Mesendoderm (in vitro differentiated cells): ENCODE results near the gene TCERG1.

Source experiments
- DNase-seq: peaks from one replicate; pipeline ENCODE4 v3.0.0; 2013
- H2AK5ac ChIP-seq: 2 replicates; pipeline ENCODE4 v1.6.1; 2013; ENCODE audit warnings: low read length, inconsistent platforms
- H2BK120ac ChIP-seq: 2 replicates; pipeline ENCODE4 v1.6.1; 2013; ENCODE audit warnings: low read depth, mild to moderate bottlenecking, low read length, moderate library complexity, mixed read lengths
- H2BK15ac ChIP-seq: replicated peaks from 2 replicates; pipeline ENCODE4 v1.6.1; 2013; ENCODE audit warnings: low read depth, mild to moderate bottlenecking, moderate library complexity
- H2BK5ac ChIP-seq: 2 replicates; pipeline ENCODE4 v1.6.1; 2013; ENCODE audit warnings: low read length, inconsistent platforms
- H3K18ac ChIP-seq: 2 replicates; pipeline ENCODE4 v1.6.1; 2013; ENCODE audit warnings: mild to moderate bottlenecking, low read length, mixed read lengths
- H3K23ac ChIP-seq: one replicate; pipeline ENCODE4 v1.6.1; 2013; ENCODE audit warnings: low read length
- H3K27ac ChIP-seq: 2 replicates; pipeline ENCODE4 v1.5.1; 2013; ENCODE audit warnings: low read depth, mild to moderate bottlenecking, inconsistent platforms, low read length, moderate library complexity
- H3K27me3 ChIP-seq: 2 replicates; pipeline ENCODE4 v1.6.1; 2013; ENCODE audit warnings: low read length, control low read depth, mild to moderate bottlenecking, inconsistent platforms; ENCODE audit not compliant: insufficient read depth, poor library complexity
- H3K36me3 ChIP-seq: 2 replicates; pipeline ENCODE4 v1.6.1; 2013; ENCODE audit warnings: low read length, inconsistent platforms; ENCODE audit not compliant: control insufficient read depth, insufficient read depth
- H3K4ac ChIP-seq: one replicate; pipeline ENCODE4 v1.6.1; 2013; ENCODE audit warnings: low read depth, mild to moderate bottlenecking, low read length, moderate library complexity
- H3K4me1 ChIP-seq: 2 replicates; pipeline ENCODE4 v1.6.1; 2013; ENCODE audit warnings: low read depth, low read length, inconsistent platforms; ENCODE audit not compliant: control insufficient read depth
- H3K4me2 ChIP-seq: 2 replicates; pipeline ENCODE4 v1.6.1; 2013; ENCODE audit warnings: low read length
- H3K4me3 ChIP-seq: 2 replicates; pipeline ENCODE4 v1.5.1; 2013; ENCODE audit warnings: mild to moderate bottlenecking, low read length
- H3K56ac ChIP-seq: one replicate; pipeline ENCODE4 v1.6.1; 2013; ENCODE audit warnings: low read length
- H3K79me1 ChIP-seq: 2 replicates; pipeline ENCODE4 v1.6.1; 2013; ENCODE audit warnings: low read length, inconsistent platforms
- H3K79me2 ChIP-seq: 2 replicates; pipeline ENCODE4 v1.6.1; 2013; ENCODE audit warnings: mild to moderate bottlenecking, low read length; ENCODE audit not compliant: control insufficient read depth, insufficient read depth
- H3K9ac ChIP-seq: 2 replicates; pipeline ENCODE4 v1.6.1; 2013; ENCODE audit warnings: low read length, inconsistent platforms
- H4K5ac ChIP-seq: one replicate; pipeline ENCODE4 v1.6.1; 2013; ENCODE audit warnings: low read length
- H4K8ac ChIP-seq: one replicate; pipeline ENCODE4 v1.6.1; 2013; ENCODE audit warnings: low read depth, mild to moderate bottlenecking, control low read depth, low read length, moderate library complexity
- WGBS: extraction: QIAGEN DNeasy Blood & Tissue Kit; methylation state at CpG from one replicate; pipeline ENCODE4 v1.1.7; 2013; ENCODE audit warnings: low lambda C conversion rate, missing lambda C conversion rate; ENCODE audit not compliant: insufficient coverage; ENCODE audit errors: extremely low coverage; 5-methylcytosine and 5-hydroxymethylcytosine counted together

TCERG1 gene

DNA sequence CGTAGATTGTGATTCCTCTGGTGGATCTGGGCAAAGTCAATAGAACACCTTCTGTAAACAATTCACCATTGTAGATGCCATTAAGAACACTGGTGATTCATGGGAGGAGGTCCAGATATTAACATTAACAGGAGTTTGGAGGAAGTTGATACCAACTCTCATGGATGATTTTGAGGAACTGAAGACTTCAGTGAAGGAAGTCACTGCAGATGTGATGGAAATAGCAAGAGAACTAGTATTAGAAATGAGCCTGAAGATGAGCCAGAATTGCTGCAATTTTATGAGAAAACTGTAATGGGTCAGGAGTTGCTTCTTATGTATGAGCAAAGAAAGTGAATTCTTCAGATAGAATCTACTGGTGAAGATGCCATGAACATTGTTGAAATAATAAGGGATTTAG lies 26.9 kb downstream of the TCERG1 start:
- Histone ChIP-seq H3K4me1 (no peaks in the 10 kb centered on the region), H3K27ac (no peak overlapping the region), H3K4me2 (no peak overlapping the region), H3K27me3 (no peaks in the 10 kb centered on the region), H2AK5ac (no peak overlapping the region), H2BK5ac (no peak overlapping the region), H3K79me2 (no peaks in the 10 kb centered on the region), H3K4ac (no peak overlapping the region), H3K79me1 (no peaks in the 10 kb centered on the region), H3K18ac (no peak overlapping the region), H2BK120ac (no peak overlapping the region), H3K9ac (no peak overlapping the region), H3K23ac (no peak overlapping the region), H2BK15ac (no peak overlapping the region), H3K56ac (no peak overlapping the region), H3K4me3 (no peak overlapping the region), H4K8ac (no peak overlapping the region), H4K5ac (no peak overlapping the region), H3K36me3 (peaks cover 4% of the 10 kb centered on the region)
- no peak for DNase-seq
- no CpG with 5 or more reads among the region's 1 CpG for WGBS

DNA sequence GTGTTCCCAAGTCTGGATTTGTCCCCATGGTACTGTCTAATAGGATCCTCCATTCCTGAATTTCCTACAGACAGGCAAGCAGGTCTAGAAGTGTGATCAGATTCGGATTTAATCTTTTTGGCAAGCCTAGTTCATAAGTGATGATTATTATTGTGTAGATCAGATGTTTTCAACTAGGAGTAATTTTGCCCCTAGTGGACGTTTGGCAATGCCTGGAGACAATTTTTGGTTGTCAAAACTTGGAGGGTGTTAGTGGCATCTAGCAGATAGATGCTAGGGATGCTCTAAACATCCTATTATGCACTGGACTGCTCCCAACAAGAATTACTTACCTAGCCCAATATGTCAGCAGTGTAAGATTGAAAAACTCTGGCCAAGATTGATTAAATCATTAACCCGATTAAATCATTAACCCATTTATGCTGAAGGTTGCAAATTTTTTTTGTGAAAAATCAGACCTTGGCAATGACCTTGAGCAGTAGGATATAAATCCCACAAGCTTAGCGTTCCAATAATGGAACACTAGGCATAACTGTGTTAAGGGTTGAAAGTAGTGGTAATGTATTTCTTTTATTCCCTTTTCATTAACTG lies 28.2 kb downstream of the TCERG1 start:
- no peak overlapping the region for H3K27ac ChIP-seq
- no peak overlapping the region for H3K4ac ChIP-seq
- H2BK5ac ChIP-seq = no peak overlapping the region
- no peak overlapping the region for H4K5ac ChIP-seq
- no peaks in the 10 kb centered on the region for H3K79me2 ChIP-seq
- H2BK15ac ChIP-seq = no peak overlapping the region
- H3K56ac ChIP-seq = no peak overlapping the region
- WGBS = no CpG with 5 or more reads among the region's 4 CpGs
- H3K79me1 ChIP-seq = no peaks in the 10 kb centered on the region
- H3K9ac ChIP-seq = no peak overlapping the region
- H2AK5ac ChIP-seq = no peak overlapping the region
- no peak overlapping the region for H3K4me2 ChIP-seq
- H3K36me3 ChIP-seq = peaks cover 4% of the 10 kb centered on the region
- no peak overlapping the region for H4K8ac ChIP-seq
- DNase-seq = peak; percentile 6
- no peak overlapping the region for H3K23ac ChIP-seq
- H3K4me1 ChIP-seq = no peaks in the 10 kb centered on the region
- no peak overlapping the region for H2BK120ac ChIP-seq
- H3K18ac ChIP-seq = no peak overlapping the region
- H3K27me3 ChIP-seq = no peaks in the 10 kb centered on the region
- no peak overlapping the region for H3K4me3 ChIP-seq

DNA sequence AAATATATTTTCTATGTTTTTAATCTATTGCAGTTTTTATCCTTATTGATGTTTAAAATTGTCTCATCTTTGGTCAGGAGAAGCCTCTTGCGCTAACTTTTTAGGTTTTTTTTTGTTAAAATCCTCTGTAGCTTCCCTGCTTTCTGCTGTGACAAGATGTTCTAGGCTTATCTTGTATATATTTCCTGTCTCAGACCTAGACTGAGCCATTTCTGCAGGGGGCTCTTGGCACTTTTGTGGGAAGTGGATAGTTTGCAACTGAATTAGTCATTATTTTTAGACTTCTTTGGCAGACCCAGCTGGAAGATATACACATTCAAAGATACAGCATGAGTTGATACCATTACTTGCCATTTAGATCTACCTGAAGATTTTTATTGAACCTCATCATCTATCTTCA lies 28.8 kb downstream of the TCERG1 start:
- H3K4me2 ChIP-seq = no peak overlapping the region
- H2AK5ac ChIP-seq = no peak overlapping the region
- H3K27ac ChIP-seq = no peak overlapping the region
- no peak overlapping the region for H3K56ac ChIP-seq
- H4K5ac ChIP-seq = no peak overlapping the region
- no peak for DNase-seq
- H3K27me3 ChIP-seq = no peaks in the 10 kb centered on the region
- no peaks in the 10 kb centered on the region for H3K79me1 ChIP-seq
- H2BK120ac ChIP-seq = no peak overlapping the region
- H3K9ac ChIP-seq = no peak overlapping the region
- H3K23ac ChIP-seq = no peak overlapping the region
- H2BK15ac ChIP-seq = no peak overlapping the region
- H3K18ac ChIP-seq = no peak overlapping the region
- no peaks in the 10 kb centered on the region for H3K4me1 ChIP-seq
- peaks cover 4% of the 10 kb centered on the region for H3K36me3 ChIP-seq
- no peaks in the 10 kb centered on the region for H3K79me2 ChIP-seq
- no CpG with 5 or more reads among the region's 1 CpG for WGBS
- no peak overlapping the region for H2BK5ac ChIP-seq
- H4K8ac ChIP-seq = no peak overlapping the region
- no peak overlapping the region for H3K4me3 ChIP-seq
- no peak overlapping the region for H3K4ac ChIP-seq

DNA sequence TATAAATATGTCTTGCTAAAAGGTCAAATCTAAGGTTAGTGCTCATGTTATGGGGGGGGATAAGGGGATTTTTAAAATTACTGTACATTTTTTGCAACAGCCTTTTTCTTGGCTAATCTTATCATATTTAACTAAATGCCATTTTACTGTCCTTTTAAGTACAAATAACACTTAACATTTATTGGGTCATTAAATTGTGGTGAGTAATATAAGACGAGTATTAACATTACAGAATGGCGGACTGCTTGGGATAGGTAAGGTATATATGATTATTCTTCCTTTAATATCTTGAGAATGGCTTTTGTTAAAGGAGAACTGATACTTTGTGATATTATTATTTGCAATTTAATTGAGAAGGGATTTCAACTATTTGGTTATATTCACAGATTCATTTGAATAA lies 35.6 kb downstream of the TCERG1 start:
- no peaks in the 10 kb centered on the region for H3K4me1 ChIP-seq
- H3K79me2 ChIP-seq = no peaks in the 10 kb centered on the region
- H3K9ac ChIP-seq = no peak overlapping the region
- H3K36me3 ChIP-seq = peaks cover 2% of the 10 kb centered on the region
- H3K27me3 ChIP-seq = no peaks in the 10 kb centered on the region
- no peak overlapping the region for H3K4me3 ChIP-seq
- no peaks in the 10 kb centered on the region for H3K79me1 ChIP-seq
- no peak overlapping the region for H3K4me2 ChIP-seq
- no peak overlapping the region for H3K18ac ChIP-seq
- no peak overlapping the region for H2AK5ac ChIP-seq
- no peak overlapping the region for H4K8ac ChIP-seq
- no peak overlapping the region for H2BK5ac ChIP-seq
- no peak overlapping the region for H3K56ac ChIP-seq
- no peak for DNase-seq
- H4K5ac ChIP-seq = no peak overlapping the region
- H2BK120ac ChIP-seq = no peak overlapping the region
- H2BK15ac ChIP-seq = no peak overlapping the region
- H3K27ac ChIP-seq = no peak overlapping the region
- H3K23ac ChIP-seq = no peak overlapping the region
- no CpG with 5 or more reads among the region's 2 CpGs for WGBS
- no peak overlapping the region for H3K4ac ChIP-seq

DNA sequence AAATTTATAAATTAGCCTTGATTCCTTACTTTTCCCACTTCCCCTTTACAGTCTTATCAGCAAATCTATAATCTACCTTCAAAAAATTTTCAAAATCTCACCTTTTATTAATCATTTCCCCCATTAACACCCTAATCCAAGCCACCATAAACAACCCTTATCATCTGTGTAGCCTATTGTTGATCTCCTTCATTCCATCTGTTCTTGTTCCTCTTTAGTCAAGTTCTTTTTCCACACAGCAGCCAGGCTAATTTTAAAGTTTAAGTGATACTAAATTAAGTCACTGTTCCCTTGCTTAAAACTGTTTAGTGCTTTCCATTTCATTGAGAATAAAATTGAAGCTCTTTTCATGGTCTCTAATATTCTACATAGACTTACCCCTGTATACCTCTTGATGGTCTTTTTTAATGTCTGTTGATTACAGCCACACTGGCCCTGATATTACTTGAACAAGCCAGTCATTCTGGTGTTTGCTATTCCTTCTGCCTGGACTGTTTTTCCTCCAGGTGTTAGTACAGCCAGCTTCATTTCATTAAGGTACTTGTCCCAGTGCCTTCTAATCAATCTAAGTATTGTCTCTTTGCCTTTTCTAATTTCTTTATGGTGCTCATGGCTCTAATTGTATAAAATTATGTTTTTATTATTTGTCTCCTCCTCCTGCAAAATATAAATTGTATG lies 37.7 kb downstream of the TCERG1 start:
- Histone ChIP-seq H3K23ac (no peak overlapping the region), H3K18ac (no peak overlapping the region), H3K56ac (no peak overlapping the region), H4K8ac (no peak overlapping the region), H3K27ac (no peak overlapping the region), H3K36me3 (peaks cover 2% of the 10 kb centered on the region), H4K5ac (no peak overlapping the region), H2BK120ac (no peak overlapping the region), H3K27me3 (no peaks in the 10 kb centered on the region), H3K4me1 (no peaks in the 10 kb centered on the region), H2AK5ac (no peak overlapping the region), H3K4me2 (no peak overlapping the region), H2BK15ac (no peak overlapping the region), H3K9ac (no peak overlapping the region), H3K79me2 (no peaks in the 10 kb centered on the region), H3K79me1 (no peaks in the 10 kb centered on the region), H2BK5ac (no peak overlapping the region), H3K4me3 (no peak overlapping the region), H3K4ac (no peak overlapping the region)
- DNase-seq = no peak
